ENCODE results near the gene ABI2.

DNA sequence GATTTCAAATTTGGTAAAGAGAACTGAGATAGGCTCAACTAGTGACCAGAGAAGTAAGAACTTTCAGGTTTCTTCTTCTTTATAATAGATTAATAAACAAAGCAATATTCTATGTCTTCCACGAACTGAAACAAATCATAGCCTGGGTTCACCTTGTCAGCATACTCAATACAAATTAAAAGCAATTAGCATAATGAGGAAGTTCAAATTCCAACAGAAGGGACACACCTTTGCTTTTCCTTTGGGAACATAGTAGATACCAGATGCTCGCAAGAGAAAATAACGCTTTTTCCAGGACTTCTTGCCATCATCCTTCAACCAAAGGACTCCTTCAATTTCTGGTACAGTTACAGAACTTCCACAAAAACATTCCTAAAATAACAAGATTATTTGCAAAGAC is 127.0 kb downstream of the ABI2 start:
- TF ChIP-seq CTCF (conservative IDR thresholded peaks at IDR 0.05; ENCODE audit: low read depth, low read length): no peak
- TF ChIP-seq NFE2L2 (IDR thresholded peaks at IDR 0.05; ENCODE audit: low read depth, low read length): no peak
- no peak for TF ChIP-seq POLR2A (IDR thresholded peaks at IDR 0.05; ENCODE audit: low read depth, low read length)
- TF ChIP-seq USF2 (IDR thresholded peaks at IDR 0.05; ENCODE audit: low read depth, low read length): no peak
- TF ChIP-seq, protein P1, sequence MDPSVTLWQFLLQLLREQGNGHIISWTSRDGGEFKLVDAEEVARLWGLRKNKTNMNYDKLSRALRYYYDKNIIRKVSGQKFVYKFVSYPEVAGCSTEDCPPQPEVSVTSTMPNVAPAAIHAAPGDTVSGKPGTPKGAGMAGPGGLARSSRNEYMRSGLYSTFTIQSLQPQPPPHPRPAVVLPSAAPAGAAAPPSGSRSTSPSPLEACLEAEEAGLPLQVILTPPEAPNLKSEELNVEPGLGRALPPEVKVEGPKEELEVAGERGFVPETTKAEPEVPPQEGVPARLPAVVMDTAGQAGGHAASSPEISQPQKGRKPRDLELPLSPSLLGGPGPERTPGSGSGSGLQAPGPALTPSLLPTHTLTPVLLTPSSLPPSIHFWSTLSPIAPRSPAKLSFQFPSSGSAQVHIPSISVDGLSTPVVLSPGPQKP (IDR thresholded peaks at IDR 0.05; ENCODE audit: borderline replicate concordance, low read depth, low read length): no peak
- no peak for TF ChIP-seq SMC3 (IDR thresholded peaks at IDR 0.05; ENCODE audit: low read depth, low read length)
- no peak for TF ChIP-seq FOS (IDR thresholded peaks at IDR 0.05; ENCODE audit: low read depth, low read length)
- TF ChIP-seq RCOR1 (IDR thresholded peaks at IDR 0.05; ENCODE audit: insufficient replicate concordance, low read length): no peak
- no peak for TF ChIP-seq CEBPB (IDR thresholded peaks at IDR 0.05; ENCODE audit: low read depth, low read length)
- TF ChIP-seq MXI1 (IDR thresholded peaks at IDR 0.05; ENCODE audit: borderline replicate concordance, low read depth, low read length): no peak
- no peak for TF ChIP-seq RAD21 (IDR thresholded peaks at IDR 0.05; ENCODE audit: low read length)
